ENCODE results near the gene EEPD1. TPM values are rescaled to one million over a fixed set of nuclear protein-coding genes. Genes with fewer than 3 reads are reported as not detected.
"Not testable (repeated sequence)": the region's sequence is repeated elsewhere in the genome, so short reads cannot be mapped to it uniquely, and the experiment has no call there.

The EEPD1 gene
- total RNA-seq, 1 experiment from 2014 or later: 0.70 TPM

DNA sequence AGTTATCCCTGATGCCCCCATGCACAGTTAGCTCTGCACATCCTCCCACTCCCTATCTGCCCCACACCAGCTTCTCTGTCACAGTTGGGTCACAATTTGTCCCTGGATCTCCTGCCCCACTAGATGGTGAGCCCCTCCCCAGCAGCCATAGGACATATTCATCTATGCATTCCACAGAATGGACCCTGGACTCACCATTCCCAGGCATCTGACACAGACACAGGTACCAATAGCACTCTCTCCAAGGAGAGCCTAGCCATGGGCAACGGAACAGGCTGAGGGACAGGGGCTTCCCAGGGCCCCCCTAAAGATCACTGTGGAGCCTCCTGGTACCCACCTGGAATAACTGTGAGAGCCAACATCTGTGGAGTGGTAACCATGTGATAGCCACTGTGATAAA is 34.7 kb upstream of the EEPD1 start:
- peaks cover 49% of the 10 kb centered on the region for H3K4me1 Mint-ChIP-seq (ENCODE audit: insufficient read depth, unreplicated experiment)
- no peak overlapping the region for H3K27ac Mint-ChIP-seq (ENCODE audit: low read depth, unreplicated experiment)
- DNase-seq (ENCODE audit: unreplicated experiment): no peak
- TF ChIP-seq, protein P1, sequence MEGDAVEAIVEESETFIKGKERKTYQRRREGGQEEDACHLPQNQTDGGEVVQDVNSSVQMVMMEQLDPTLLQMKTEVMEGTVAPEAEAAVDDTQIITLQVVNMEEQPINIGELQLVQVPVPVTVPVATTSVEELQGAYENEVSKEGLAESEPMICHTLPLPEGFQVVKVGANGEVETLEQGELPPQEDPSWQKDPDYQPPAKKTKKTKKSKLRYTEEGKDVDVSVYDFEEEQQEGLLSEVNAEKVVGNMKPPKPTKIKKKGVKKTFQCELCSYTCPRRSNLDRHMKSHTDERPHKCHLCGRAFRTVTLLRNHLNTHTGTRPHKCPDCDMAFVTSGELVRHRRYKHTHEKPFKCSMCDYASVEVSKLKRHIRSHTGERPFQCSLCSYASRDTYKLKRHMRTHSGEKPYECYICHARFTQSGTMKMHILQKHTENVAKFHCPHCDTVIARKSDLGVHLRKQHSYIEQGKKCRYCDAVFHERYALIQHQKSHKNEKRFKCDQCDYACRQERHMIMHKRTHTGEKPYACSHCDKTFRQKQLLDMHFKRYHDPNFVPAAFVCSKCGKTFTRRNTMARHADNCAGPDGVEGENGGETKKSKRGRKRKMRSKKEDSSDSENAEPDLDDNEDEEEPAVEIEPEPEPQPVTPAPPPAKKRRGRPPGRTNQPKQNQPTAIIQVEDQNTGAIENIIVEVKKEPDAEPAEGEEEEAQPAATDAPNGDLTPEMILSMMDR (IDR thresholded peaks at IDR 0.05; ENCODE audit: unreplicated experiment): no peak
- ChIA-PET CTCF (interaction anchor here (0.7 to 1.4 kb wide), 5 partner anchors 10 to 174 kb away, joined by 3 to 7 read pairs (median 7); no protein-coding TSS in a partner anchor), POLR2A (interaction anchor here (0.7 to 4.5 kb wide), 5 partner anchors 10 to 420 kb away, joined by 3 to 29 read pairs (median 4); no protein-coding TSS in a partner anchor)
- no TSS peak for BruUV-seq (replicated peaks)
- no peaks in the 10 kb centered on the region for H3K27me3 Mint-ChIP-seq (ENCODE audit: insufficient read depth, unreplicated experiment)
- no peaks in the 10 kb centered on the region for H3K36me3 Mint-ChIP-seq (ENCODE audit: insufficient read depth, unreplicated experiment)
- H3K9me3 Mint-ChIP-seq (ENCODE audit: unreplicated experiment): peaks cover 17% of the 10 kb centered on the region
- H3K4me3 Mint-ChIP-seq (ENCODE audit: unreplicated experiment): peak overlapping the region; percentile 4
- intact Hi-C loops (cut with micrococcal nuclease): loop anchor here (2.0 to 5.0 kb wide), 3 partner anchors 34 to 174 kb away; partner anchors contain the start of gene EEPD1

DNA sequence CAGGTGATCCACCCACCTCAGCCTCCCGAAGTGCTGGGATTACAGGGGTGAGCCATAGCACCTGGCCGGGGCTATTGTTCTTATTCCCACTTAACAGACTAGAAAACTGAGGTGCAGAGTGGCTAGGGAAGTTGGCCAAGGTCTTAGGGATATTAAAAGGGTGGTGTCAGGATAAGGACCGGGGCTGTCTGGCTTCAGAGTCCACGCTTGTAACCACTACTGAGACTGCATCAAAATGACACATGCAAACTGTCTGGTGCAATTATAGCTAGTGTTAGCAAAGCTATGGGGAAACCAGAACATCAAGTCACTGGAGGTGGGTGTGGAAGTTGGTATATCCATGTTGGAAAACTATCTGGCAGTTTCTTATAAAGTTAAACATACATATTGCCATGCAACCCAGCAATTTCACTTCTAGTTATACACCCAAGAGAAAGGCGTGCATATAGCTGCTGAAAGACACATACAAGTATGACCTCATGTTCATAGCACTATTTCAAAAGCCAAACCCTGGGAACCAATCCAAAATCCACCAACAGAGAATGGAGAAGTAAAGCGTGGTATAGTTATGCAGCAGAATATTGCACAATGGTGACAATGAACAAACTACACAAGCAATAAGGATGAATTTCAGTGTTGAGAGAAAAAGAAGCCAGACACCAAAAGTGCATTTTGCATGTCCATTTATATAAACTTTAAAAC is 33.9 kb upstream of the EEPD1 start:
- ChIA-PET CTCF (interaction anchor here (0.7 to 1.9 kb wide), 11 partner anchors 8 to 1973 kb away, joined by 3 to 10 read pairs (median 4); no protein-coding TSS in a partner anchor), POLR2A (interaction anchor here (0.6 to 4.5 kb wide), 16 partner anchors 10 to 421 kb away, joined by 3 to 29 read pairs (median 4); no protein-coding TSS in a partner anchor)
- Mint-ChIP-seq H3K36me3 (ENCODE audit: insufficient read depth, unreplicated experiment) (no peaks in the 10 kb centered on the region), H3K27ac (ENCODE audit: low read depth, unreplicated experiment) (peak overlapping the region; percentile 75), H3K9me3 (ENCODE audit: unreplicated experiment) (peaks cover 17% of the 10 kb centered on the region), H3K4me1 (ENCODE audit: insufficient read depth, unreplicated experiment) (peaks cover 49% of the 10 kb centered on the region), H3K27me3 (ENCODE audit: insufficient read depth, unreplicated experiment) (no peaks in the 10 kb centered on the region), H3K4me3 (ENCODE audit: unreplicated experiment) (no peak overlapping the region)
- DNase-seq (ENCODE audit: unreplicated experiment): peak; percentile 98
- TF ChIP-seq, protein P1 (IDR thresholded peaks at IDR 0.05; ENCODE audit: unreplicated experiment): no peak
- no TSS peak for BruUV-seq (replicated peaks)
- intact Hi-C loops (cut with micrococcal nuclease): loop anchor here (2.0 to 5.0 kb wide), 3 partner anchors 34 to 173 kb away; partner anchors contain the start of gene EEPD1

DNA sequence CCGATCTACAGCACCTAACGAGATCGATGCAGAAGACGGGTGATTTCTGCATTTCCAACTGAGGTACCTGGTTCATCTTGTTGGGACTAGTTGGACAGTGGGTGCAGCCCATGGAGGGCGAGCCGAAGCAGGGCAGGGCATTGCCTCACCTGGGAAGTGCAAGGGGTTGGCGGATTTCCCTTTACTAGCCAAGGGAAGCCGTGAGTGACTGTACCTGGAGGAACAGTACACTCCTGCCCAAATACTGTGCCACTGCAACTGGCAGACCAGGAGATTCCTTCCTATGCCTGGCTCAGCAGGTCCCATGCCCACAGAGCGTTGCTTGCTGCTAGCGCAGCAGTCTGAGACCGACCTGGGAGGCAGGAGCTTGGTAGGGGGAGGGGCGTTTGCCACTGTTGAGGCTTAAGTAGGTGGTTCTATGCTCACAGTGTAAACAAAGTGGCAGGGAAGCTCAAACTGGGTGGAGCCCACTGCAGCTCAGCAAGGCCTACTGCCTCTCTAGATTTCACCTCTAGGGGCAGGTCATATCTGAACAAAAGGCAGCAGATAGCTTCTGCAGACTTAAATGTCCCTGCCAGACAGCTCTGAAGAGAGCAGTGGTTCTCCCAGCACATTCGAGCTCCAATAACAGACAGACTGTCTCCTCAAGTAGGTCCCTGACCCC is 32.9 kb upstream of the EEPD1 start:
- DNase-seq (ENCODE audit: unreplicated experiment): peak; percentile 75
- not testable (repeated sequence) for BruUV-seq (replicated peaks); H3K4me3 Mint-ChIP-seq (ENCODE audit: unreplicated experiment); H3K27ac Mint-ChIP-seq (ENCODE audit: low read depth, unreplicated experiment); H3K36me3 Mint-ChIP-seq (ENCODE audit: insufficient read depth, unreplicated experiment); H3K27me3 Mint-ChIP-seq (ENCODE audit: insufficient read depth, unreplicated experiment)
- ChIA-PET CTCF (interaction anchor here (0.6 to 1.9 kb wide), 13 partner anchors 9 to 195 kb away, joined by 3 to 10 read pairs (median 4); no protein-coding TSS in a partner anchor), POLR2A (interaction anchor here (0.5 to 4.5 kb wide), 11 partner anchors 9 to 360 kb away, joined by 3 to 29 read pairs (median 4); no protein-coding TSS in a partner anchor)
- Mint-ChIP-seq H3K9me3 (ENCODE audit: unreplicated experiment) (peaks cover 17% of the 10 kb centered on the region), H3K4me1 (ENCODE audit: insufficient read depth, unreplicated experiment) (peaks cover 43% of the 10 kb centered on the region)
- intact Hi-C loops (cut with micrococcal nuclease): loop anchor here (2.0 to 5.0 kb wide), 3 partner anchors 33 to 172 kb away; partner anchors contain the start of gene EEPD1

DNA sequence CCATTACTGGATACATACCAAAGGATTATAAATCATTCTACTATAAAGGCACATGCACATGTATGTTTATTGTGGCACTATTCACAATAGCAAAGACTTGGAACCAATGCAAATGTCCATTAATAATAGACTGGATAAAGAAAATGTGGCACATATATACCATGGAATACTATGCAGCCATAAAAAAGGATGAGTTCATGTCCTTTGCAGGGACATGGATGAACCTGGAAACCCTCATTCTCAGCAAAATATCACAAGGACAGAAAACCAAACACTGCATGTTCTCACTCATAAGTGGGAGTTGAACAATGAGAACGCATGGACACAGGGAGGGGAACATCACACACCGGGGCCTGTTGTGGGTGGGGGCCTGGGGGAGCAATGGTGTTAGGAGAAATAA is 27.4 kb upstream of the EEPD1 start:
- intact Hi-C loops (cut with micrococcal nuclease); BruUV-seq (replicated peaks): not testable (repeated sequence)
- CTCF ChIA-PET: interaction anchor here (1.2 kb wide), 1 partner anchor 104 kb away, joined by 4 read pairs; no protein-coding TSS in a partner anchor

More for the DNA sequence above, 27.4 kb upstream of the EEPD1 start:
- POLR2A ChIA-PET; H3K27ac Mint-ChIP-seq (ENCODE audit: low read depth, unreplicated experiment); H3K27me3 Mint-ChIP-seq (ENCODE audit: insufficient read depth, unreplicated experiment); H3K36me3 Mint-ChIP-seq (ENCODE audit: insufficient read depth, unreplicated experiment); DNase-seq (ENCODE audit: unreplicated experiment); H3K4me3 Mint-ChIP-seq (ENCODE audit: unreplicated experiment): not testable (repeated sequence)
- peaks cover 17% of the 10 kb centered on the region for H3K9me3 Mint-ChIP-seq (ENCODE audit: unreplicated experiment)
- H3K4me1 Mint-ChIP-seq (ENCODE audit: insufficient read depth, unreplicated experiment): peaks cover 23% of the 10 kb centered on the region

Data from MCF 10A (cell line).